SK-N-SH (cell line): ENCODE results near the gene HSPA1L. TPM values are rescaled to one million over a fixed set of nuclear protein-coding genes. Genes with fewer than 3 reads are reported as not detected.

Experiments used
- CTCF ChIA-PET: fragments of 300-600, 350-600 bp; formaldehyde crosslinking; extraction: SDS; loops from one replicate; lab custom pipeline; 2021; lab: Yijun Ruan, JAX
- POLR2A ChIA-PET: fragments of 350-600 bp; sonication (Branson Sonifier 250); formaldehyde crosslinking; extraction: SDS; loops from one replicate; lab custom pipeline; 2020; ENCODE audit warnings: antibody characterized with exemption, inconsistent platforms; lab: Yijun Ruan, JAX
- DNase-seq: peaks from one replicate; pipeline ENCODE4 v3.0.0; 2012
- H2AFZ ChIP-seq: fragments of 200-600 bp; sonication (generic); 2 replicates; pipeline ENCODE4 v1.8.1; 2016; ENCODE audit warnings: antibody characterized with exemption, mild to moderate bottlenecking, low read depth
- H3F3A ChIP-seq: fragments of 200-600 bp; sonication (generic); replicated peaks from 2 replicates; pipeline ENCODE3; 2016; ENCODE audit warnings: antibody characterized with exemption, mild to moderate bottlenecking; ENCODE audit not compliant: insufficient read depth
- H3K27ac ChIP-seq, 2 experiments: fragments of 200-500 bp in 1 of 2; fragments of 200-600 bp in 1 of 2; sonication (Bioruptor generic) in 1 of 2; sonication (generic), shearing (Covaris generic) in 1 of 2; 2 replicates each; pipeline versions ENCODE4 v1.5.1 to v1.6.1; 2014 to 2016; ENCODE audit warnings: low read depth in 2 of 2, inconsistent platforms in 1 of 2, low read length in 1 of 2, mild to moderate bottlenecking in 1 of 2, mixed read lengths in 1 of 2
- H3K27me3 ChIP-seq: fragments of 200-600 bp; sonication (generic), shearing (Covaris generic); 2 replicates; pipeline ENCODE4 v1.6.1; 2016; ENCODE audit warnings: mixed run types; ENCODE audit not compliant: insufficient read depth
- H3K36me3 ChIP-seq, 2 experiments: fragments of 200-500 bp in 1 of 2; fragments of 200-600 bp in 1 of 2; sonication (Bioruptor generic) in 1 of 2; sonication (generic) in 1 of 2; replicated peaks in 1 of 2; 2 replicates each; pipeline versions ENCODE3 to v1.5.1; 2014 to 2016; ENCODE audit warnings: low read length in 1 of 2, mild to moderate bottlenecking in 1 of 2; ENCODE audit not compliant: insufficient read depth in 2 of 2, control insufficient read depth in 1 of 2
- H3K4me1 ChIP-seq, 2 experiments: fragments of 200-500 bp in 1 of 2; fragments of 200-600 bp in 1 of 2; sonication (Bioruptor generic) in 1 of 2; sonication (generic), shearing (Covaris generic) in 1 of 2; 2 replicates each; pipeline versions ENCODE4 v1.5.1 to v1.6.1; 2014 to 2016; ENCODE audit warnings: low read depth in 1 of 2, low read length in 1 of 2, mixed run types in 1 of 2; ENCODE audit not compliant: insufficient read depth in 2 of 2, control insufficient read depth in 1 of 2
- H3K4me2 ChIP-seq: fragments of 200-600 bp; sonication (generic), shearing (Covaris generic); 2 replicates; pipeline ENCODE4 v1.6.1; 2017; ENCODE audit warnings: mixed run types
- H3K4me3 ChIP-seq, 2 experiments: fragments of 200-500 bp in 1 of 2; fragments of 200-600 bp in 1 of 2; sonication (Bioruptor generic) in 1 of 2; sonication (generic), shearing (Covaris generic) in 1 of 2; 2 replicates each; pipeline versions ENCODE4 v1.5.1 to v1.8.1; 2014 to 2016; ENCODE audit warnings: low read depth in 2 of 2, inconsistent platforms in 1 of 2, low read length in 1 of 2, mild to moderate bottlenecking in 1 of 2, mixed read lengths in 1 of 2, moderate library complexity in 1 of 2
- H3K79me2 ChIP-seq: fragments of 200-600 bp; sonication (generic); 2 replicates; pipeline ENCODE4 v1.8.1; 2017; ENCODE audit warnings: mild to moderate bottlenecking; ENCODE audit not compliant: insufficient read depth
- H3K9ac ChIP-seq: fragments of 200-600 bp; sonication (generic); 2 replicates; pipeline ENCODE4 v1.6.1; 2017; ENCODE audit warnings: mixed run types
- H3K9me2 ChIP-seq: fragments of 200-600 bp; sonication (generic); 2 replicates; pipeline ENCODE4 v1.6.1; 2017; ENCODE audit warnings: mixed run types
- H3K9me3 ChIP-seq: fragments of 200-600 bp; sonication (generic); 2 replicates; pipeline ENCODE4 v1.6.1; 2017; ENCODE audit warnings: mixed run types, mild to moderate bottlenecking, moderate library complexity
- H4K20me1 ChIP-seq: fragments of 200-600 bp; sonication (generic); 2 replicates; pipeline ENCODE4 v1.6.1; 2017; ENCODE audit warnings: mild to moderate bottlenecking, mixed run types; ENCODE audit not compliant: insufficient read depth
- ELF1 ChIP-seq: IDR thresholded peaks from 2 replicates; pipeline ENCODE4 v1.4.0; 2012
- EP300 ChIP-seq, 2 experiments: IDR thresholded peaks; 2 replicates each; pipeline versions ENCODE4 v1.4.0 to v1.6.1; 2012; ENCODE audit warnings: borderline replicate concordance in 1 of 2, low read depth in 1 of 2, low read length in 1 of 2
- EZH2phosphoT487 ChIP-seq: fragments of 200-600 bp; sonication (generic); IDR thresholded peaks from 2 replicates; pipeline ENCODE4 v1.6.1; 2017; ENCODE audit warnings: low read depth, mixed run types, mild to moderate bottlenecking, antibody characterized with exemption, moderate library complexity, borderline replicate concordance
- FOXJ3 ChIP-seq: sonication (generic); formaldehyde crosslinking; IDR thresholded peaks from 2 replicates; pipeline ENCODE4 v1.5.1; 2020; ENCODE audit warnings: mild to moderate bottlenecking, missing genetic modification reagents
- FOXM1 ChIP-seq: IDR thresholded peaks from 2 replicates; pipeline ENCODE4 v1.4.0; 2012; ENCODE audit warnings: low read depth, mild to moderate bottlenecking
- GATA2 ChIP-seq: sonication (generic); formaldehyde crosslinking; IDR thresholded peaks from 2 replicates; pipeline ENCODE4 v1.5.0; 2020; ENCODE audit warnings: mild to moderate bottlenecking, missing genetic modification reagents
- JUND ChIP-seq: IDR thresholded peaks from 2 replicates; pipeline ENCODE4 v1.4.0; 2012
- MEF2A ChIP-seq: IDR thresholded peaks from 2 replicates; pipeline ENCODE4 v1.4.0; 2012; ENCODE audit warnings: low read depth, borderline replicate concordance
- MXI1 ChIP-seq: IDR thresholded peaks from 2 replicates; pipeline ENCODE4 v1.6.1; 2012; ENCODE audit warnings: mild to moderate bottlenecking, low read depth, low read length, improper control_type of control experiment
- NFIC ChIP-seq: IDR thresholded peaks from 2 replicates; pipeline ENCODE4 v1.4.0; 2012; ENCODE audit warnings: borderline replicate concordance
- POLR2AphosphoS5 ChIP-seq: IDR thresholded peaks from 2 replicates; pipeline ENCODE4 v1.6.1; 2012; ENCODE audit warnings: low read depth, low read length
- RAD21 ChIP-seq: IDR thresholded peaks from 2 replicates; pipeline ENCODE4 v1.6.1; 2012; ENCODE audit warnings: mild to moderate bottlenecking, low read length
- RFX5 ChIP-seq: IDR thresholded peaks from 2 replicates; pipeline ENCODE4 v1.6.1; 2012; ENCODE audit warnings: mild to moderate bottlenecking, improper control_type of control experiment, low read length
- RXRA ChIP-seq: IDR thresholded peaks from 2 replicates; pipeline ENCODE4 v1.4.0; 2012; ENCODE audit warnings: low read depth, mild to moderate bottlenecking, borderline replicate concordance
- SMC3 ChIP-seq: IDR thresholded peaks from 2 replicates; pipeline ENCODE4 v1.6.1; 2012; ENCODE audit warnings: low read depth, low read length, improper control_type of control experiment
- YY1 ChIP-seq: IDR thresholded peaks from 2 replicates; pipeline ENCODE4 v1.4.0; 2012; ENCODE audit warnings: low read depth, mild to moderate bottlenecking
- WGBS: methylation state at CpG from one replicate; pipeline ENCODE4 v1.1.6; 2017; ENCODE audit warnings: low lambda C conversion rate; 5-methylcytosine and 5-hydroxymethylcytosine counted together
- polyA plus RNA-seq, 3 experiments: library from polyadenylated mRNA; depleted of rRNA; stranded (reverse); fragments of >200 nt; gene quantifications; 2 replicates each; pipeline ENCODE4 v1.2.3, GENCODE V29; 2012
- TF ChIP-seq, protein P1 (sequence below): IDR thresholded peaks from 2 replicates; pipeline ENCODE4 v1.4.0; 2012; ENCODE audit warnings: low read depth
- TF ChIP-seq, protein P2 (sequence below): fragments of 150-350 bp; IDR thresholded peaks from 2 replicates; pipeline ENCODE4 v1.6.1; 2017; ENCODE audit warnings: antibody characterized with exemption, low read length, low read depth, borderline replicate concordance
- TF ChIP-seq, protein P3 (sequence below): IDR thresholded peaks from 2 replicates; pipeline ENCODE4 v1.6.1; 2012; ENCODE audit warnings: mild to moderate bottlenecking, low read depth, low read length, moderate library complexity
- TF ChIP-seq, protein P4 (sequence below): fragments of 150-350 bp; IDR thresholded peaks from 2 replicates; pipeline ENCODE4 v1.6.1; 2016; ENCODE audit warnings: mild to moderate bottlenecking, low read depth, low read length
- TF ChIP-seq, protein P5 (sequence below): IDR thresholded peaks from 2 replicates; pipeline ENCODE4 v1.4.0; 2012; ENCODE audit warnings: low read depth, borderline replicate concordance
- TF ChIP-seq, protein P6 (sequence below): IDR thresholded peaks from 2 replicates; pipeline ENCODE4 v1.4.0; 2012; ENCODE audit warnings: low read depth, borderline replicate concordance
- TF ChIP-seq, protein P7 (sequence below): IDR thresholded peaks from 2 replicates; pipeline ENCODE4; 2012

The HSPA1L gene
- polyA plus RNA-seq, 1 of the 3 experiments (the other 2 are of a cell fraction), result 0.69 TPM

DNA sequence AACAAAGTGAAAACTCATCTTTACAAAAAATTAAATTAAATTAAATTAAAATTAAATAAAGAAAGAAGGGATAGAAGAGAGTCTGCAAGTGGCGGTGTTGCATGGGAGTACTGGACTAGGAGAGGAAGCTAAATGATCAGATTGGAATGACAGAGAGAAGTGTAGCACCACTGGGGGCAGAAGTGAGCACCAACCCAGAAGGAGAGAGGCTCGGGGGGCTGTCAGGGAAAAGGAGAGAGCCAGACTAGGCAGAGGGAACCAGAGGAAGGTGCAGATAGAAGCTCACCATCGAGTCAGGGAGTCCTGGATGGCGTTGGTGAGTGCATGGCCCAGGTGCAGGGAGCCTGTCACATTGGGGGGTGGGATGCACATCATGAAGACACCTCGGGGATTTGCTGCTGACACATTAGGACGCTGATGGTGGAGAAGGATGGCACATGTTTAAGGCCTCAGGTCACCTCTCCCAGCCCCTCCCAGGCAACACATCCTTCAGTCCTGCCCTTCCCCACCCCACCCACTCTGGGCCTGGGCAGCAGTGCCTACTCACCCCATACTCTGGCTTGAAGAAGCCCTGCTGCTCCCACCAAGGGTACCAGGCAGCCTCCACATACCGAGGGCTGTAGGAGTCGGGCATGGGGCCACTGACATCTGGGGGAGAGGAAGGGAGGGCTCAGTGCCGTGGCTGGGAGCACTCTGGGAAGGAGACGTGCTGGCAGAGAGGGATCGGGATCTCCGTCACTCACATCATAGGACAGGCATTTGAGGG is 23.6 kb downstream of the HSPA1L start:
- CTCF ChIA-PET, result interaction anchor here (0.5 to 3.8 kb wide), 39 partner anchors 9 to 149 kb away, joined by 3 to 62 read pairs (median 4); partner anchors contain the start of genes ABHD16A, C6orf47, CLIC1 and DDAH2
- no peak overlapping the region for H3K4me3 ChIP-seq
- peak; percentile 86 for DNase-seq
- no peak overlapping the region for H2AFZ ChIP-seq
- H3K9me3 ChIP-seq, result no peaks in the 10 kb centered on the region
- peaks cover 42% of the 10 kb centered on the region for H3K79me2 ChIP-seq
- no peak overlapping the region for H3K4me2 ChIP-seq
- H3K4me1 ChIP-seq, result peaks cover 3 to 12% of the 10 kb centered on the region in 2 experiments; a peak in 3 of 4 replicates
- no peak overlapping the region for H3K27ac ChIP-seq
- peaks cover 21 to 25% of the 10 kb centered on the region in 2 experiments for H3K36me3 ChIP-seq
- 65% methylated on average over 10 of the region's 12 CpGs for WGBS
- POLR2A ChIA-PET, result interaction anchor here (0.6 to 1.2 kb wide), 5 partner anchors 8 to 62 kb away, joined by 3 to 4 read pairs (median 3); partner anchors contain the start of gene HSPA1B
- peaks cover 13% of the 10 kb centered on the region for H3F3A ChIP-seq
- H3K9ac ChIP-seq, result no peak overlapping the region
- no peaks in the 10 kb centered on the region for H3K27me3 ChIP-seq
- H3K9me2 ChIP-seq, result no peaks in the 10 kb centered on the region
- no peaks in the 10 kb centered on the region for H4K20me1 ChIP-seq
- TF ChIP-seq ELF1 (no peak), MXI1 (0 out of 2 replicates have a peak, but pooled peaks have one; percentile 46), EZH2phosphoT487 (no peak), RXRA (no peak), NFIC (no peak), RAD21 (peak; percentile 52), EP300 (IDR thresholded peaks at IDR 0.05; ENCODE audit: borderline replicate concordance in 1 of 2, low read depth in 1 of 2, low read length in 1 of 2) (no peak), MEF2A (no peak), FOXJ3 (CRISPR knock-in tag) (no peak), FOXM1 (no peak), SMC3 (peak; percentile 26; the same call in 1 of the 2 replicates), YY1 (no peak), POLR2AphosphoS5 (no peak), JUND (no peak), GATA2 (no peak), RFX5 (no peak)
- TF ChIP-seq, protein P1, sequence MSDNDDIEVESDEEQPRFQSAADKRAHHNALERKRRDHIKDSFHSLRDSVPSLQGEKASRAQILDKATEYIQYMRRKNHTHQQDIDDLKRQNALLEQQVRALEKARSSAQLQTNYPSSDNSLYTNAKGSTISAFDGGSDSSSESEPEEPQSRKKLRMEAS, result no peak
- TF ChIP-seq, protein P2, sequence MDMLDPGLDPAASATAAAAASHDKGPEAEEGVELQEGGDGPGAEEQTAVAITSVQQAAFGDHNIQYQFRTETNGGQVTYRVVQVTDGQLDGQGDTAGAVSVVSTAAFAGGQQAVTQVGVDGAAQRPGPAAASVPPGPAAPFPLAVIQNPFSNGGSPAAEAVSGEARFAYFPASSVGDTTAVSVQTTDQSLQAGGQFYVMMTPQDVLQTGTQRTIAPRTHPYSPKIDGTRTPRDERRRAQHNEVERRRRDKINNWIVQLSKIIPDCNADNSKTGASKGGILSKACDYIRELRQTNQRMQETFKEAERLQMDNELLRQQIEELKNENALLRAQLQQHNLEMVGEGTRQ, result no peak
- TF ChIP-seq, protein P3, sequence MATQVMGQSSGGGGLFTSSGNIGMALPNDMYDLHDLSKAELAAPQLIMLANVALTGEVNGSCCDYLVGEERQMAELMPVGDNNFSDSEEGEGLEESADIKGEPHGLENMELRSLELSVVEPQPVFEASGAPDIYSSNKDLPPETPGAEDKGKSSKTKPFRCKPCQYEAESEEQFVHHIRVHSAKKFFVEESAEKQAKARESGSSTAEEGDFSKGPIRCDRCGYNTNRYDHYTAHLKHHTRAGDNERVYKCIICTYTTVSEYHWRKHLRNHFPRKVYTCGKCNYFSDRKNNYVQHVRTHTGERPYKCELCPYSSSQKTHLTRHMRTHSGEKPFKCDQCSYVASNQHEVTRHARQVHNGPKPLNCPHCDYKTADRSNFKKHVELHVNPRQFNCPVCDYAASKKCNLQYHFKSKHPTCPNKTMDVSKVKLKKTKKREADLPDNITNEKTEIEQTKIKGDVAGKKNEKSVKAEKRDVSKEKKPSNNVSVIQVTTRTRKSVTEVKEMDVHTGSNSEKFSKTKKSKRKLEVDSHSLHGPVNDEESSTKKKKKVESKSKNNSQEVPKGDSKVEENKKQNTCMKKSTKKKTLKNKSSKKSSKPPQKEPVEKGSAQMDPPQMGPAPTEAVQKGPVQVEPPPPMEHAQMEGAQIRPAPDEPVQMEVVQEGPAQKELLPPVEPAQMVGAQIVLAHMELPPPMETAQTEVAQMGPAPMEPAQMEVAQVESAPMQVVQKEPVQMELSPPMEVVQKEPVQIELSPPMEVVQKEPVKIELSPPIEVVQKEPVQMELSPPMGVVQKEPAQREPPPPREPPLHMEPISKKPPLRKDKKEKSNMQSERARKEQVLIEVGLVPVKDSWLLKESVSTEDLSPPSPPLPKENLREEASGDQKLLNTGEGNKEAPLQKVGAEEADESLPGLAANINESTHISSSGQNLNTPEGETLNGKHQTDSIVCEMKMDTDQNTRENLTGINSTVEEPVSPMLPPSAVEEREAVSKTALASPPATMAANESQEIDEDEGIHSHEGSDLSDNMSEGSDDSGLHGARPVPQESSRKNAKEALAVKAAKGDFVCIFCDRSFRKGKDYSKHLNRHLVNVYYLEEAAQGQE, result no peak
- TF ChIP-seq, protein P4, sequence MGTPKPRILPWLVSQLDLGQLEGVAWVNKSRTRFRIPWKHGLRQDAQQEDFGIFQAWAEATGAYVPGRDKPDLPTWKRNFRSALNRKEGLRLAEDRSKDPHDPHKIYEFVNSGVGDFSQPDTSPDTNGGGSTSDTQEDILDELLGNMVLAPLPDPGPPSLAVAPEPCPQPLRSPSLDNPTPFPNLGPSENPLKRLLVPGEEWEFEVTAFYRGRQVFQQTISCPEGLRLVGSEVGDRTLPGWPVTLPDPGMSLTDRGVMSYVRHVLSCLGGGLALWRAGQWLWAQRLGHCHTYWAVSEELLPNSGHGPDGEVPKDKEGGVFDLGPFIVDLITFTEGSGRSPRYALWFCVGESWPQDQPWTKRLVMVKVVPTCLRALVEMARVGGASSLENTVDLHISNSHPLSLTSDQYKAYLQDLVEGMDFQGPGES, result no peak
- TF ChIP-seq, protein P5, sequence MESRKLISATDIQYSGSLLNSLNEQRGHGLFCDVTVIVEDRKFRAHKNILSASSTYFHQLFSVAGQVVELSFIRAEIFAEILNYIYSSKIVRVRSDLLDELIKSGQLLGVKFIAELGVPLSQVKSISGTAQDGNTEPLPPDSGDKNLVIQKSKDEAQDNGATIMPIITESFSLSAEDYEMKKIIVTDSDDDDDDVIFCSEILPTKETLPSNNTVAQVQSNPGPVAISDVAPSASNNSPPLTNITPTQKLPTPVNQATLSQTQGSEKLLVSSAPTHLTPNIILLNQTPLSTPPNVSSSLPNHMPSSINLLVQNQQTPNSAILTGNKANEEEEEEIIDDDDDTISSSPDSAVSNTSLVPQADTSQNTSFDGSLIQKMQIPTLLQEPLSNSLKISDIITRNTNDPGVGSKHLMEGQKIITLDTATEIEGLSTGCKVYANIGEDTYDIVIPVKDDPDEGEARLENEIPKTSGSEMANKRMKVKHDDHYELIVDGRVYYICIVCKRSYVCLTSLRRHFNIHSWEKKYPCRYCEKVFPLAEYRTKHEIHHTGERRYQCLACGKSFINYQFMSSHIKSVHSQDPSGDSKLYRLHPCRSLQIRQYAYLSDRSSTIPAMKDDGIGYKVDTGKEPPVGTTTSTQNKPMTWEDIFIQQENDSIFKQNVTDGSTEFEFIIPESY, result no peak
- TF ChIP-seq, protein P6, sequence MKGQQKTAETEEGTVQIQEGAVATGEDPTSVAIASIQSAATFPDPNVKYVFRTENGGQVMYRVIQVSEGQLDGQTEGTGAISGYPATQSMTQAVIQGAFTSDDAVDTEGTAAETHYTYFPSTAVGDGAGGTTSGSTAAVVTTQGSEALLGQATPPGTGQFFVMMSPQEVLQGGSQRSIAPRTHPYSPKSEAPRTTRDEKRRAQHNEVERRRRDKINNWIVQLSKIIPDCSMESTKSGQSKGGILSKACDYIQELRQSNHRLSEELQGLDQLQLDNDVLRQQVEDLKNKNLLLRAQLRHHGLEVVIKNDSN, result no peak
- TF ChIP-seq, protein P7, sequence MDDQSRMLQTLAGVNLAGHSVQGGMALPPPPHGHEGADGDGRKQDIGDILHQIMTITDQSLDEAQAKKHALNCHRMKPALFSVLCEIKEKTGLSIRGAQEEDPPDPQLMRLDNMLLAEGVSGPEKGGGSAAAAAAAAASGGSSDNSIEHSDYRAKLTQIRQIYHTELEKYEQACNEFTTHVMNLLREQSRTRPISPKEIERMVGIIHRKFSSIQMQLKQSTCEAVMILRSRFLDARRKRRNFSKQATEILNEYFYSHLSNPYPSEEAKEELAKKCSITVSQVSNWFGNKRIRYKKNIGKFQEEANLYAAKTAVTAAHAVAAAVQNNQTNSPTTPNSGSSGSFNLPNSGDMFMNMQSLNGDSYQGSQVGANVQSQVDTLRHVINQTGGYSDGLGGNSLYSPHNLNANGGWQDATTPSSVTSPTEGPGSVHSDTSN, result no peak
